ENCODE measurements around the gene PNKD. TPM values are rescaled to one million over a fixed set of nuclear protein-coding genes. Genes with fewer than 3 reads are reported as not detected.

The PNKD gene
- total RNA-seq, 2 experiments from 2014 or later: 66.3 to 74.5 TPM

DNA sequence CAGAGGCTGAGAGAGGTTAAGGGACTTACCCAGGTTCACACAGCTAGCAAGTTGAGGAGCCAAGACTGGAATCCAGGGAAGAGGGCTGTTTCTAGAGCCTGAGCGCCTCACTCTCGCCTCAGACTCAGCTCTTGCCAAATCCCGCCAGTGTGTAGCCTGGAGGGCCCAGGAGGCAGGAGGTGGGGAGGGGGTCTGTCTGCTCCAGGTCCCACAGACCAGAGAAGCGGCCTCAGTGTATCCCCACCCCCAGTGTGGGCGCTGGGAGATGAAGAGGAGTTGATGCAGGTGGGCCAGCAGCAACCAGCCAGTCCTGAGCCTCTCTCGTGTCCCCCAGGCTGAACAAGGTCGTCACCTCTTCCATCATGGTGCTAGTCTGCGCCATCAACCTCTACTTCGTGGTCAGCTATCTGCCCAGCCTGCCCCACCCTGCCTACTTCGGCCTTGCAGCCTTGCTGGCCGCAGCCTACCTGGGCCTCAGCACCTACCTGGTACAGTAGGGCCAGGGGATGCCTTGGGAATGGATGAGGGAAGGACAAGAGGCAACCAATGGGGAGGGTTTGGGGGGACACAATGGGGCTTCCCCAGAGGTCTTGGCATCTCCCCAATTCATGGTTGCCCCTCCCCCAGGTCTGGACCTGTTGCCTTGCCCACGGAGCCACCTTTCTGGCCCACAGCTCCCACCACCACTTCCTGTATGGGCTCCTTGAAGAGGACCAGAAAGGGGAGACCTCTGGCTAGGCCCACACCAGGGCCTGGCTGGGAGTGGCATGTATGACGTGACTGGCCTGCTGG lies 124.2 kb downstream of the PNKD start:
- Histone ChIP-seq H3K36me3 (ENCODE audit: insufficient read depth, low read length) (no peaks in the 10 kb centered on the region), H3K4me2 (ENCODE audit: low read length) (peak overlapping the region; percentile 79), H3K4me1 (ENCODE audit: insufficient read depth, low read length, poor library complexity, severe bottlenecking) (peaks cover 44% of the 10 kb centered on the region), H3K27ac (ENCODE audit: low read depth, low read length, poor library complexity, severe bottlenecking) (peak overlapping the region; percentile 87), H3K4me3 (ENCODE audit: low read depth, low read length, poor library complexity, severe bottlenecking) (no peak overlapping the region), H3K9me3 (ENCODE audit: low read length) (no peaks in the 10 kb centered on the region), H2AFZ (ENCODE audit: low read length) (peak overlapping the region; percentile 97; the same call in 1 of the 2 replicates), H3K9me2 (ENCODE audit: insufficient read depth, low read length) (no peaks in the 10 kb centered on the region), H4K20me1 (ENCODE audit: insufficient read depth, low read length) (no peaks in the 10 kb centered on the region), H3K79me2 (ENCODE audit: insufficient read depth, low read depth, low read length) (no peaks in the 10 kb centered on the region)
- TF ChIP-seq EZH2phosphoT487 (IDR thresholded peaks at IDR 0.05; ENCODE audit: borderline replicate concordance, low read depth, low read length) (no peak), CTCF (conservative IDR thresholded peaks at IDR 0.05; ENCODE audit: low read length) (no peak)
- no peak for DNase-seq (ENCODE audit: low spot score)
- POLR2A ChIA-PET: interaction anchor here (0.6 to 1.6 kb wide), 14 partner anchors 10 to 765 kb away, joined by 3 to 10 read pairs (median 4); partner anchors contain the start of genes AAMP, PNKD and TMBIM1
- intact Hi-C loops (cut with micrococcal nuclease; ENCODE audit: unreplicated experiment): loop anchor here (5.0 kb wide), 2 partner anchors 37 to 498 kb away; partner anchors contain the start of gene CATIP
- CTCF ChIA-PET (ENCODE audit: unreplicated experiment): interaction anchor here (0.6 to 1.8 kb wide), 6 partner anchors 9 to 104 kb away, joined by 3 to 6 read pairs (median 4); no protein-coding TSS in a partner anchor
- no TSS peak for BruUV-seq (replicated peaks)

DNA sequence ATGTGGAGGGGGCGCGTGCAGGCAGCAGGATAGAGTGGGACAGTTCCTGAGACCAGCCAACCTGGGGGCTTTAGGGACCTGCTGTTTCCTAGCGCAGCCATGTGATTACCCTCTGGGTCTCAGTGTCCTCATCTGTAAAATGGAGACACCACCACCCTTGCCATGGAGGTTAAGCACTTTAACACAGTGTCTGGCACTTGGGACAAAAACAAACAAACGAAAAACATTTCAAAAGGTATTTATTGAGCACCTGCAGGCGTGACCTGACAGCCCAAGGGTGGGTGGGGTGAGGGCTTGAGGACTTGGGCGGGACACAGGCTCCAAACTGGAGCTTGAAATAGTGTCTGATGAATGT lies 124.7 kb downstream of the PNKD start:
- peak overlapping the region; percentile 87 for H3K27ac ChIP-seq (ENCODE audit: low read depth, low read length, poor library complexity, severe bottlenecking)
- POLR2A ChIA-PET: interaction anchor here (1.0 to 1.6 kb wide), 3 partner anchors 93 to 125 kb away, joined by 3 to 10 read pairs (median 4); partner anchors contain the start of genes AAMP and PNKD
- intact Hi-C loops (cut with micrococcal nuclease; ENCODE audit: unreplicated experiment): loop anchor here (5.0 kb wide), 2 partner anchors 38 to 497 kb away; partner anchors contain the start of gene CATIP

More for the DNA sequence above, 124.7 kb downstream of the PNKD start:
- CTCF ChIA-PET (ENCODE audit: unreplicated experiment): interaction anchor here (1.4 kb wide), 1 partner anchor 11 kb away, joined by 3 read pairs; no protein-coding TSS in a partner anchor
- no peaks in the 10 kb centered on the region for H3K9me3 ChIP-seq (ENCODE audit: low read length)
- no peaks in the 10 kb centered on the region for H3K36me3 ChIP-seq (ENCODE audit: insufficient read depth, low read length)
- H3K4me2 ChIP-seq (ENCODE audit: low read length): peak overlapping the region; percentile 79
- DNase-seq (ENCODE audit: low spot score): peak; percentile 25
- H4K20me1 ChIP-seq (ENCODE audit: insufficient read depth, low read length): no peaks in the 10 kb centered on the region
- peaks cover 2% of the 10 kb centered on the region; the same call in 1 of the 2 replicates for H3K79me2 ChIP-seq (ENCODE audit: insufficient read depth, low read depth, low read length)
- H3K4me3 ChIP-seq (ENCODE audit: low read depth, low read length, poor library complexity, severe bottlenecking): peak overlapping the region; percentile 88
- TF ChIP-seq CTCF (conservative IDR thresholded peaks at IDR 0.05; ENCODE audit: low read length) (no peak), EZH2phosphoT487 (IDR thresholded peaks at IDR 0.05; ENCODE audit: borderline replicate concordance, low read depth, low read length) (no peak)
- H2AFZ ChIP-seq (ENCODE audit: low read length): peak overlapping the region; percentile 97; the same call in 1 of the 2 replicates
- BruUV-seq (replicated peaks): no TSS peak
- H3K9me2 ChIP-seq (ENCODE audit: insufficient read depth, low read length): no peaks in the 10 kb centered on the region
- peaks cover 44% of the 10 kb centered on the region for H3K4me1 ChIP-seq (ENCODE audit: insufficient read depth, low read length, poor library complexity, severe bottlenecking)
